Activated effector memory CD4-positive, alpha-beta T cell treated with Interleukin-2 at 50 U/mL for 16 hours (primary cell): ENCODE data around the gene COA4.

Experiments used
- DNase-seq: peaks from one replicate; pipeline ENCODE4 v3.0.0-alpha.2; 2020

Gene COA4

GRCh38 chr11:73862986-73863385 lies 13.7 kb downstream of the COA4 start:
- DNase-seq, result no peak

DNA sequence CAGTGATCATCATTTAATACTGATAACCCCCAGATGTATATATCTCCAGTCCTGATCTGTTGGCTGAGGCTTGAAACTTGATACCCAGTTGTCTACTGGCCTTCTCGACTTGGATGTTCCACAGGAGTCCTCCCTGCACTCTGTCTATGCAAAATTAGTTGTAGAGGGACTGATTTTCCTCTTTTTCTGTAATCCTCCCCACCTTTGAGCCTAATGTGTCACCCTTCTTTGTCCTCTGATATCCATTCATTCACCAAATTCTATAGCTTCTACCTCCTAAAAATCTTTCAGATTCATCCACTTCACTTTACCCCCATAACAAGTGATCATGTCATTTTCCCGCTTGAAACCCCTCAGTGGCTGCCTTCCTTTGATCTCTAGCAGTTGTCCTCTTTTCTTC lies 16.4 kb downstream of the COA4 start:
- no peak for DNase-seq

DNA sequence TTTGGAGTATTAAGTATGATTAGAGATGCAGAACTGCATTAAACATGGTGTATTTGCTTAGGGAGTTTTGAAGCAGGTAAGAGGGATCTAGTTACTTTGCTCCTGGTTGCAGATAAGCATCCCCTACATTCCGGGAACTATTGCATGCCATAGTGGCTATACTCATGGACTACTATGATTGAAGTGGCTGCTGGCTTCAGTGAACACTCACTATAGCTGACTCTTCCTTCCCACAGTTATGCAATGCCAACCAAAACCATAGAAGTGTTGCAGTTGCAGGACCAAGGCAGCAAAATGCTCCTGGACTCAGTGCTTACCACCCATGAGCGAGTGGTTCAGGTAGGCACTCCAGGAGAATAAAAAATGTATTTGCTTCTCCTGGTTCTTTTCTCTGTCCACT lies 17.0 kb downstream of the COA4 start:
- DNase-seq, result no peak

DNA sequence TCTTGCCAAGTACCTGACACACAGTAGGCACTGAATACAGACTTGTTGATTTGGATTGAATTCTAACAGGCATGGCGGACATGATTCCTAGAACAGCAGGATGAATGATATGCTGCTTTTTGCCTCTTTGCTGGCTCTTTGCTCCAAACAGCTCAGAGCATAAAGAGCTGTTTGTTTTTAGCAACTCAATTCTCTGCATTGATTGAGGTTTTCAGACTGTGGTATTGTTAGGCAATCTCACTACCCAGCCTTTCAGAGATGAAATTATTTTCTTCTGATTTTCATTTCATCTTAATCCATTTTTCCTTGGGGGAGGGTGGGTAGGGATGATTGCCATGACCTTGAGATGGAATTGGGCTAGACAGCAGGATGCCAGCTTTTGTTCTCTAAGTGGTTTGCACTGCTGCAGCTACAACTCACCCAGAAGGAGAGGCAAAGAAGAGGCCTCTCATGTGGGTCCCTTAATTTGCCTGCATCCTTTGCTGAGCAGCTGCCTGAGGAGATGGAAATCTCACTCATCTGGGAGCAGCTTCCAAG lies 20.5 kb downstream of the COA4 start:
- no peak for DNase-seq

DNA sequence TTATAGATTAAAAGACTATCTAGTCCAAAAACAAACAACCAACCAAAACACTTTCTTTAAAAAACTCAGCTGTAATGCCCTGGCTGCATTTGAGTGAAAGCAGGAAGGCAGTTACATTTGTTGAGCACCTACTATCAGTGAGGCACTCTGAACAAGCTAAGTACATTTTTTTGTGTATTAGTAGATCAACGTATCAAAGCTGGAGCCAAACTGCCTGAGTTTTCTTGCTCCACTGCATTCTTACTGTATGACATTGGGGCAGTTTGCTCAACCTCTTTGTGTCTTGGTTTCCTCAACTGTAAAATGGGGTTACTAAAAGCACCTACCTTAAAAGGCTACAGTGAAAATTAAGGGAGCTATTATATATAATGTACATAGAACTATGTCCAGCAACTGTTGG lies 22.0 kb downstream of the COA4 start:
- no peak for DNase-seq

GRCh38 chr11:73852049-73852448 lies 24.6 kb downstream of the COA4 start:
- no peak for DNase-seq

GRCh38 chr11:73851046-73851764 lies 25.4 kb downstream of the COA4 start:
- DNase-seq, result no peak

- no peak for DNase-seq
Observed at GRCh38 chr11:73839123-73839457, 37.6 kb downstream of the COA4 start.

GRCh38 chr11:73838443-73839122 lies 38.1 kb downstream of the COA4 start:
- no peak for DNase-seq

DNA sequence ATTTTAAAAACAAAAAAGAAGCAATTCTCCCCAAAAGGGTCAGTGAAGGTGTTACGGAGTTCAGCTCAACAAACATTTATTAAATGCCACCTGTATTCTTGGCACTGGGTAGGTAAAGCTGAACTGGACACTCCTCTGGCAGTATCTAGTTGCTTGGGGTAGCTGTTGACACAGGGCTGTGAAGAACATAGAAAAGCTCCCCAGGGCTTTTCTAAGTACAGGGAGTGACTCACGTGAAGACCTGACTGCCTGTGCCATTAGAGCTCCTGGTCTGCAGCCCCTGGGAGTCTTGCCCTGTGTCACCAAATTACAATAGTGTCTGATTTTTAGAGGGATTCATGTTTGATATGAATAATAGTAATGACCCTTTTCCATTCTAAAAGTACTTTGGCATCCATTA lies 43.6 kb downstream of the COA4 start:
- no peak for DNase-seq

DNA sequence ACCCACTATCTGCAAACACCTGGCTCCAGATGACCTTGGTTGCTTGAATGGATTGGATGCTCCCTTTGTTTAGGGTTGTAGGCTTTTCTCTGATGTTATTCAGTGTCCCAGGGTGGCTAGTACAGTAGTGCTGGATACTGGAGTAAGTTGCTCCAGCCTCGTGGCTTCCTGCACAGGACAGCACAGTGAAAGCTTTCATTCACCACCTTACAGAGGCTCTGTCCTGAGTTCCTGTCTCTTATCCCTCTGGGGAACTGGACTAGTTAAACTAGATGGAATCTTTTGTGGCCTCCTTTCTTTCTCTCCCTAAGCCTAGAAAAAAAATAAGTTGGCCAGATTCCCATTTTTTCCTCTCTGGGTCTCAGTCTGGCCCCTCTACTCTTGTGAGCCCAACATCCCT lies 46.4 kb downstream of the COA4 start:
- DNase-seq, result no peak
